ENCODE data around the gene ZNF672.

ZNF672 gene

GRCh38 chr1:248849152-248849551 lies 11.1 kb downstream of the ZNF672 start:
- TF ChIP-seq CTCF (IDR thresholded peaks at IDR 0.05; ENCODE audit: low read depth, low read length, missing control alignments), result no peak
- H3K4me3 ChIP-seq (ENCODE audit: low read depth, low read length), result no peak overlapping the region
- in situ Hi-C loops (cut with HindIII; ENCODE audit: low sequenced_read_pairs), result no loop called here
- no peak for DNase-seq (ENCODE audit: low read depth)

- no peak overlapping the region for H3K4me3 ChIP-seq (ENCODE audit: low read depth, low read length)
- no peak for TF ChIP-seq CTCF (IDR thresholded peaks at IDR 0.05; ENCODE audit: low read depth, low read length, missing control alignments)
- DNase-seq (ENCODE audit: low read depth), result no peak
- in situ Hi-C loops (cut with HindIII; ENCODE audit: low sequenced_read_pairs), result no loop called here
Measured at GRCh38 chr1:248849637-248850036, 11.6 kb downstream of the ZNF672 start.

- DNase-seq (ENCODE audit: low read depth), result no peak
- in situ Hi-C loops (cut with HindIII; ENCODE audit: low sequenced_read_pairs), result no loop called here
Measured at GRCh38 chr1:248850124-248850523, 12.1 kb downstream of the ZNF672 start.

GRCh38 chr1:248850536-248851251 lies 12.7 kb downstream of the ZNF672 start:
- no peak overlapping the region for H3K4me3 ChIP-seq (ENCODE audit: low read depth, low read length)
- no peak for TF ChIP-seq CTCF (IDR thresholded peaks at IDR 0.05; ENCODE audit: low read depth, low read length, missing control alignments)
- in situ Hi-C loops (cut with HindIII; ENCODE audit: low sequenced_read_pairs), result no loop called here
- DNase-seq (ENCODE audit: low read depth), result no peak

More at GRCh38 chr1:248850124-248850523, 12.1 kb downstream of the ZNF672 start:
- H3K4me3 ChIP-seq (ENCODE audit: low read depth, low read length), result no peak overlapping the region
- TF ChIP-seq CTCF (IDR thresholded peaks at IDR 0.05; ENCODE audit: low read depth, low read length, missing control alignments), result no peak

- no peak for DNase-seq (ENCODE audit: low read depth)
Measured at GRCh38 chr1:248851390-248851789, 13.4 kb downstream of the ZNF672 start.

More at GRCh38 chr1:248851390-248851789, 13.4 kb downstream of the ZNF672 start:
- no peak overlapping the region for H3K4me3 ChIP-seq (ENCODE audit: low read depth, low read length)
- no peak for TF ChIP-seq CTCF (IDR thresholded peaks at IDR 0.05; ENCODE audit: low read depth, low read length, missing control alignments)
- in situ Hi-C loops (cut with HindIII; ENCODE audit: low sequenced_read_pairs), result no loop called here
